Uterus (tissue), 4 donors: Measurements from ENCODE around the gene CD48. TPM values are rescaled to one million over a fixed set of nuclear protein-coding genes. Genes with fewer than 3 reads are reported as not detected.

Experiments used
- DNase-seq, 2 donors: peaks; one replicate each; pipeline ENCODE4 v3.0.0-alpha.2; 2019 to 2020
- H3K27ac ChIP-seq, 2 donors: fragments of 200-600 bp; sonication (generic); 1 replicate in 1 of 2; 2 replicates in 1 of 2; pipeline ENCODE4 v1.5.1; 2016 to 2018
- H3K27me3 ChIP-seq, 2 donors: fragments of 200-600 bp; sonication (generic); one replicate each; pipeline ENCODE4 v1.5.1; 2018 to 2019; ENCODE audit warnings: control low read depth in 1 of 2
- H3K36me3 ChIP-seq, 2 donors: fragments of 200-600 bp; sonication (generic); one replicate each; pipeline ENCODE4 v1.5.1; 2019; ENCODE audit warnings: control low read depth in 1 of 2
- H3K4me1 ChIP-seq, 2 donors: fragments of 200-600 bp; sonication (generic); one replicate each; pipeline ENCODE4 v1.5.1; 2018 to 2019; ENCODE audit warnings: control low read depth in 1 of 2
- H3K4me3 ChIP-seq, 2 donors: fragments of 200-600 bp; sonication (generic); 1 replicate in 1 of 2; 2 replicates in 1 of 2; pipeline ENCODE4 v1.5.1; 2018 to 2019; ENCODE audit warnings: mild to moderate bottlenecking in 1 of 2
- H3K9me3 ChIP-seq, 2 donors: fragments of 200-600 bp; sonication (generic); one replicate each; pipeline ENCODE4 v1.5.1; 2019; ENCODE audit warnings: control low read depth in 1 of 2
- CTCF ChIP-seq, 4 experiments: fragments of 200-600 bp in 2 of 4; fragments of 450-650 bp in 2 of 4; sonication (generic) in 2 of 4; IDR thresholded peaks; one replicate each; pipeline ENCODE4 v1.5.1; 2016 to 2019; ENCODE audit warnings: antibody characterized with exemption in 4 of 4, mild to moderate bottlenecking in 2 of 4, moderate library complexity in 1 of 4
- POLR2A ChIP-seq, 2 donors: fragments of 450-650 bp; IDR thresholded peaks; one replicate each; pipeline ENCODE4 v1.6.1; 2016; ENCODE audit warnings: antibody characterized with exemption in 2 of 2, mild to moderate bottlenecking in 1 of 2, moderate library complexity in 1 of 2
- intact Hi-C: fragments of 100-400 bp; cut with DNase I; formaldehyde crosslinking; loops from one replicate; pipeline ENCODE4 v1.15.1; 2023; ENCODE audit warnings: low total_unique reads
- total RNA-seq, 4 donors: library from RNA; depleted of rRNA in 3 of 4; stranded (reverse); fragments of >200 nt in 3 of 4; gene quantifications; one replicate each; pipeline versions ENCODE4 v1.1.0 to v1.2.4, GENCODE V29; 2014 to 2023
- donor health status: DM: yes; HTN: yes; CAD: no.

The CD48 gene
- total RNA-seq, 4 donors from 2014 or later = 0.51 to 10.0 (median 2.6) TPM

GRCh38 chr1:160741612-160742348, 30.2 kb upstream of the CD48 start:
- no peaks in the 10 kb centered on the region for H3K9me3 ChIP-seq
- no peak for DNase-seq
- H3K36me3 ChIP-seq = no peaks in the 10 kb centered on the region
- intact Hi-C loops = no loop called here
- TF ChIP-seq CTCF (IDR thresholded peaks at IDR 0.05) (no peak), POLR2A (IDR thresholded peaks at IDR 0.05) (no peak)
- no peaks in the 10 kb centered on the region for H3K27me3 ChIP-seq
- H3K4me3 ChIP-seq = no peak overlapping the region
- no peaks in the 10 kb centered on the region for H3K4me1 ChIP-seq
- H3K27ac ChIP-seq = no peak overlapping the region

- H3K4me3 ChIP-seq = no peak overlapping the region
- DNase-seq = no peak
- H3K36me3 ChIP-seq = no peaks in the 10 kb centered on the region
- H3K27ac ChIP-seq = no peak overlapping the region
- no peaks in the 10 kb centered on the region for H3K9me3 ChIP-seq
- no peaks in the 10 kb centered on the region for H3K4me1 ChIP-seq
- TF ChIP-seq POLR2A (IDR thresholded peaks at IDR 0.05) (no peak), CTCF (IDR thresholded peaks at IDR 0.05) (no peak)
- intact Hi-C loops = no loop called here
- H3K27me3 ChIP-seq = no peaks in the 10 kb centered on the region
Measured at GRCh38 chr1:160741092-160741501, 29.5 kb upstream of the CD48 start.

DNA sequence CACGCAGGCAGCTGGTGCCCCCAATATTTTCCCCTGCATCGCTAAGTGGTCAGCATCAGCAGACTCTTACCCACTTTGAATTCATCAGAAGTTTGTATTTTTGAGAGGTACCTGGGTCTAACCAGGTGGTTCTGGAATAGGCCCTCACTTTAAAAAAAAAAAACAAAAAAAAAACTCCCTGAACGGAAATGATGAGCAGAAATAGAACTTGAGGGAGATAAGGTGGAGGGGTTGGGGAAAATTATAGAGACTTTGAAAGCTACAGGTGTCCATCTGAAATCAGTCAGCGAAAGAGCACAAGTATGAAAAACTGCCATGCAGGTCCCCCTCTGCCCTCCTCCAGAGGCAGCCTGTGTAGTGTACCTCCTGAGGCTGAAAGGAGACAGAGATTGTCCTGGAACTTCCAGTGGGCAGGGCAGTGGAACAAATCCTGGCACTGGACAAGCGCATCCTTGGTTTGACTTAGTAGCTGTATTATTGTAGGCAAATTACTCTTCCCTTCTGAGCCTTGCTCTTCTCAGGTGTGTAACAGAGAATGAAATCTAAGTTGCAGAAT, 28.6 kb upstream of the CD48 start:
- H3K27ac ChIP-seq = no peak overlapping the region
- no peaks in the 10 kb centered on the region for H3K4me1 ChIP-seq
- H3K36me3 ChIP-seq = no peaks in the 10 kb centered on the region
- TF ChIP-seq POLR2A (IDR thresholded peaks at IDR 0.05) = no peak
- TF ChIP-seq CTCF (IDR thresholded peaks at IDR 0.05) = no peak
- no peaks in the 10 kb centered on the region for H3K27me3 ChIP-seq
- DNase-seq = no peak
- intact Hi-C loops = no loop called here
- H3K9me3 ChIP-seq = no peaks in the 10 kb centered on the region
- H3K4me3 ChIP-seq = no peak overlapping the region

GRCh38 chr1:160739098-160739511, 27.5 kb upstream of the CD48 start, which contains the start of gene SLAMF7:
TSS of gene SLAMF7 (plus strand) at chr1:160739247. CDS start at chr1:160739302, 55 bp downstream.
- no peak for TF ChIP-seq POLR2A (IDR thresholded peaks at IDR 0.05)
- no peak for TF ChIP-seq CTCF (IDR thresholded peaks at IDR 0.05)
- Histone ChIP-seq H3K4me1 (no peaks in the 10 kb centered on the region), H3K4me3 (no peak within 1 kb of the TSS), H3K36me3 (no peaks in the 10 kb centered on the region), H3K27me3 (no peaks in the 10 kb centered on the region), H3K27ac (no peak within 1 kb of the TSS), H3K9me3 (no peaks in the 10 kb centered on the region)
- DNase-seq = no peak
- intact Hi-C loops = no loop called here

GRCh38 chr1:160738271-160738670, 26.6 kb upstream of the CD48 start:
- no peak for DNase-seq
- no peaks in the 10 kb centered on the region for H3K27me3 ChIP-seq
- no peaks in the 10 kb centered on the region for H3K36me3 ChIP-seq
- no peak for TF ChIP-seq POLR2A (IDR thresholded peaks at IDR 0.05)
- TF ChIP-seq CTCF (IDR thresholded peaks at IDR 0.05) = no peak
- no peak overlapping the region for H3K4me3 ChIP-seq
- H3K4me1 ChIP-seq = no peaks in the 10 kb centered on the region
- H3K27ac ChIP-seq = no peak overlapping the region
- intact Hi-C loops = no loop called here
- H3K9me3 ChIP-seq = no peaks in the 10 kb centered on the region
